Amygdala (tissue), 56 donors: ENCODE results near the gene PRKAG2.
A peak's percentile ranks its signal among the peaks of the same experiment; 100 is the strongest.

Experiments used
- DNase-seq, 56 donors: peaks; one replicate each; lab custom pipeline; 2025; lab: John Stamatoyannopoulos, UW

The PRKAG2 gene

DNA sequence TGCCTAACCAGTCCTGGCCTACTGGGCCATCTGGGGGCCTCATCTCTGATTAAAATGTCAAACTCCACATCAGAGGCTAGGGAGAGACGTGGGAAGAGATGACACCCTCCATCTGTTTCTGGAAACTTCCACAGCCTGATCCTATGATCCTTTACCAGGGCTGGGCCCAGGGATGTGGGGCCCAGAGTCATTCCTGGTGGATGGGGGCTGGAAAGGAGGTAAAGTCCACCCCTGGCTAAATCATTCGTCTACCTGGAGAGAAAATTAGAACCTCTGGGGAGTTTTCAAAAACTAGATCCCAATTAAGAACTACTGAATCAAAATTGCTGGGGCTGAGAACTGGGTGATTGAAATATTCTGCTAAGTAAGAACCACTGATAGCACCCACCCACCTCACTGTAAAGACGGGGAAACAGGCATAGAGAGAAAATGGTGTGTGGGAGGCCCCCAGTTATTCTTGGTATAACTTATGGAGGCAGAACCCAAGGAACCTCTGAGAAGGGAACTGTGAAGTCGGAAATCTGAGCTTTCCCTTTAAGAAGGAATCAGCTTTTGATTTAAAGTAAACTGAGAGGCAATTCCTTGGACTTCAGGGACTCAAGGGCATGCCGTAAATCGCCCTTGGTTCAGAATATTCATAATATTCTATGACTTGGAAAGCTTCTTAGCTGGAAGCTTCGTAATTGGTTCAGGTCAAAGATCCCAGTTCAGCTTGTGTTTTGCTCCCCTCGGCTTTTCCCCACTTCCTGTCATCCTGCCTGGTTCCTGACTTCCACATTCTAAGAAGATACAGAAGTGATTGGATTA lies 53.1 kb downstream of the PRKAG2 start:
- peak in 6 of 56 donors; percentile 15 to 51 (median 30) for DNase-seq

DNA sequence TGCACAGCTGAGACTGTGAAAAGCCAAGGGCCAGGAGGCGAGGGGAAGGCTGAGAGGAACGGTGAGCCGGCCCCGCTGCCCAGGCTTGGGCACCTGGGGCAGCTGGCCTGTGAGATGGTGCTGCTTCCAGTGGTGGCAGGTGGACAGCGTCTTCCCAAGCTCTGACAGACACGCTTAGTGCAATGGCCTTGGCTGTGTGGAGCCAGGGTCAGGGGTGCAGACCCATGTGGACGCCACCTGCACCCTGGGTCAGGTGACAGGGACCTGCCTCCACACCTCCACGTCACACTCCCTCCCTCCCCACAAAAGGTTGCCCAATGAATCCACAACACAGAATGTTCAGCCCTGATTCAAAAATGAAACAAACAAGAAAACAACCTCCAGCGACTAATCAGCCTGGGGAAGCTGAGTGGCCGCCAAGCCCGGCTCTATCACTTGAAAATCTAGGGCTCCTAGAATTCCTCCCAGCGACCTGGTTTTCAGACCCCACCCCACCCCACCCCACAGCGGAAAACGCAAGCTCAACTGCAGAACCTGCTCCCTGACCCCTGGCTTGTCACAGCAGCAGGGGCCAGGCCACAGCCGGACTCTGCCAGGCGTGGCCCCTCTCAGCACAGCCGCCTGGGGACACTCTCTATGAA lies 54.3 kb downstream of the PRKAG2 start:
- DNase-seq = no peak

DNA sequence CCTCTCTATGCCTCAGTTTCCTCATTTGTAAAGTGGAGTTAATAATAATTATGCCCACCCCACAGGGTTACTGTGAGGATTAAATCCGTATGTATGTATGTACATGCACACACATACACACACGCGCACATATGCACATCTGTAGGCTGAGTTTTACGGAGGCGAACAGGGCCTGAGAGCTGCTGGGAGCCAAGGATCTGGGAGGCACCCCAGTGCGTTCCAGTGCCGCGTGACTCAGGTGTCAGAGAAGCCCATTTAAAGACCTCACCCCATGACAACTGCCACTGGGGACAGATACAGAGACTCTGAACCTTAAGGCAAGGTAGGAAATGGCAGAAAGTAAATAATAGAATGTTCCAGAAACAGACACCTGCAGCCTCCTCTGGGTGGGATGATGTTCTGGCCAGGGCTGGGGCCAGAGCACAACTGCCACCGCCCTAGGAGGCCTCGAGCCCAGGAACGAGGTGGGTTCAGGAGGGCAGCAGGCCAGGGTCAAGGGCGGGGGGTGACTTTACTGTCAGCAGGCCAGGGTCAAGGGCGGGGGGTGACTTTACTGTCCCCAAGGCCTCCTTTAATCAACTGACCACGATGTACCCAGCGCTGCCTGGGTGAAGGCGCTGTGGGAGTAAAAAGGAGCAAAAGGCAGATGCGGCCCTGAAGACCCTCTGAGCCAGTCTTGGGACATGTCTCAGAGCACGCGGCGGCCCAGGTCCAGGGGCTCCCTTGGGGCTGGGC lies 54.9 kb downstream of the PRKAG2 start:
- DNase-seq = no peak

DNA sequence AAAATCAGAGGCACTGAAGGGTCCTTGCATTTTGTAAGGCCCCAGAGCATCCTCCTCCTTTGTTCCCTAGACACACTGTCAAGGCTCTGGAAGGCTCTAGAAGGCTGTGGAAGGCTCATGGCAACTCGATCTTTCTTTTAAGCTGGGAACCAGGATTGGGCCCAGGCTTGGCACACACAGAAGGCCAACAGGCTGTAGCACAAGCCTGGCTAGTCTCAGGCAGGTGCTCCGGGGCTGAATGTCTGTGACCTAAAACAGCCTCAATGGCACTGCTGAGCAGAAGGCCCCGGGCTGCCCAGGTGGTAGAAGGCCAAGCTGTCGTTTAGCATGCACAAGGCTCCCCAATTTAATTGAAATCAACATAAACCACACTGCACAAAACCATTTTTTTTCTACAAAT lies 55.7 kb downstream of the PRKAG2 start:
- no peak for DNase-seq

DNA sequence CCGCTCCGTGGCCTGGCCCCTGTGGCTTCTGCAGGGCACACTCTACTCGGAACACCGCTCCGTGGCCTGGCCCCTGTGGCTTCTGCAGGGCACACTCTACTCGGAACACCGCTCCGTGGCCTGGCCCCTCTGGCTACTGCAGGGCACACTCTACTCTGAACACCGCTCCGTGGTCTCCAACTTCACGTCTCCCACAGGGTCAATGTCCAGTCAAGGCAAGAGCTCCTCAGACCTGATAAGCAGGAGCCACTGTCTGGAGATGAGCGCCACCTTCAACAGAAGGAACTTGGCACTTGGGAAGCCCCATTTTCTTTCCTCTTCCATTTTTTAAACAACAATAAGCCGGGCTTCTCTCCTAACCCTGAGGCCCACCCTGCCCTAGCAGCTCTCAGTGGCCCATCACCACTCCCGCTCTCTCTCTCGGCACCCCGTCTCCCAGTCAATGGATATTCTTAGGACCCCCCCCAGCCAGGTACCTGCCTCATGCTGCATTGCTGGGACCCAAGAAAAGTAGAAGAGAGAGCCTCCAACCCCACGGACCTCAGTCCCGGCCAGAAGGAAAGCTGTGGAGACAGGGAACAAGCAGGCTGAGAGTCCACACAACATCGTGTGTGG lies 56.3 kb downstream of the PRKAG2 start:
- no peak for DNase-seq

DNA sequence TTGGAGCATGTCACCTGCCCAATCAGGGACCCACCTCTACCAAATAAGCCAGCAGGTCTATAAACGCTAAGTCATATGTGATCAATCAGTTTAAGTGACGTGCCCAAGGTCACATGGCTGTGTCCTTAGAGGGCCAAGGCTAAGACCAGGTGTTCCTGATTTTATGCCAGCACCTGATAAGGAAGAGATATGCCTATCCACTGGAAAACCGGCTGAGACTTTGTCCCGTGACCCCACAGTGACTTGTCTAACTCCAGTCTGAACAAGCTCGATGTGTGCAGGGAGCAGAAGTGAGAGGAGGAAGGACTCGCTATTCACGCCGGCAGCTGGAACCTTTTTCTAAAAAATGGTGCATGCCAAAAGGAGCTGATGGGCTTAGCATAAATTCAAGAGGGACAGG lies 57.0 kb downstream of the PRKAG2 start:
- no peak for DNase-seq

DNA sequence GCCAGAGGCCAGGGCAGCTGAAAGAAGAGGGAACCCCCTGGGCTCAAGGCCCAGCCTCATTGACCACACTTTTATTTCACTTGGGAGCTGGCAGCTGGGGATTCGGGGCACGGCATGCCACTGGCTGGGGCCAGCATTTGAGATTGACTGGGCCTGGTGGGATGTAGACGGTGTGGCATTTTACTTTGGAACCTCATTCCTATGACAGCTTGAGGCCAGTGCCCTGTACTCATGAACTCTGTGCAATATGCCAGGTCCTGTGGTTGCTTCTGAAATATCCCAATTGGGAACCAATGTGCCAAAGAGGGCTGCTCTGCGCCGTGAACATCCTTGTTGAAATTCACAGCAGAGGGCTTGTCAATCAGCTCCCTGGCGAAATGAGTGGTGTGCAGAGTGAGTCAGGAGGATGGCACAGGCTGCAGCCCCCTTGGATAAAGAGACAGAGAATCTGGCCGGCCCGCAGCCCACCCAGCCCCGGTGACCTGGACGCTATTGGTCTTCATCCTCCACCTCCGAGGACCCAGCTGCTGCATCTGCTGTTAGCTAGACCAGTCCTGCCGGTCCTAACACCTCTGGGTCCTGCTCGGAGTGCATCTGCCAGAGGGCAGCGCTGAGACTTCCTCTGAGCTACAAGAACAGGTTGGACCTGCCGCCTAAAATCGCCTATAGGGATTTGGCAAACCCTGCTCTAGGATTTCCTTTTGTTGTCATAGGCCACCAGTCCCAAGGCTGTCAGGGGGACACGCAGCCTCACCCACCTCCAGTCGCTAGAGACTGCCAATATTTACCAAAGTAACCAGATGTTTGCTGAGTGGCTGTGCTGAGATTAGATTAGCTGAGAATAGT lies 58.0 kb downstream of the PRKAG2 start:
- no peak for DNase-seq

DNA sequence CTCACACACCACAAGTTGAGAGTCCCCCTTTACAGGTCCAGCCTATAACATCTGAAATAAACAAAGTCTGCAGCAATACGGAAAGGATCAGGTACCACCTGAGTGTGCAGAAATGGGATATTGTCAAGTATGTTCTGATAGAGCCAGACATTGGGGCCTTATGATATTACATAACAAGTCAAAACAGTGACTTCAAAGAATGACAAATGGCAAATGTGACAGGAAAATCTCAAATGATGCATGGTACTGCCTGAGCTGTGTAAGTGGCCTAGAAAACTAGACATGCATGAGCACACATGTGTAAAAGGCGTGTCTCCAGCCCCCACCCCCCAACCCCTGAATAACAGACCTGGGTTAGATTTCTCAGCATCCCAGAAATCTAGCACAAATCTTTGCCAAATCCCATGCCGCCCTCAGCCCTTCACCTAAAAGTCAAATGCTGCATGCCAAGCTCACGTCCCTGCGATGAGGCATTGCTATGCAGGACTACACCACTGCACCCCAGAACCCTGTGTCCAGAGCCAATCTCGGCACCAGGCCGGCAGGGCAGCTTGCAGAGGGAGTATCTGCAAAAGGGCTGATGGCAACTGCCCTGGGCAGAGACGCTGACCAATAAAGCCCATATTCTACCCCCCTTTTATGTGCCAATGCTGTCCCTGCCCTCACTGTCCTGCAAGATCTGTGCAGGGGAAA lies 58.8 kb downstream of the PRKAG2 start:
- no peak for DNase-seq

DNA sequence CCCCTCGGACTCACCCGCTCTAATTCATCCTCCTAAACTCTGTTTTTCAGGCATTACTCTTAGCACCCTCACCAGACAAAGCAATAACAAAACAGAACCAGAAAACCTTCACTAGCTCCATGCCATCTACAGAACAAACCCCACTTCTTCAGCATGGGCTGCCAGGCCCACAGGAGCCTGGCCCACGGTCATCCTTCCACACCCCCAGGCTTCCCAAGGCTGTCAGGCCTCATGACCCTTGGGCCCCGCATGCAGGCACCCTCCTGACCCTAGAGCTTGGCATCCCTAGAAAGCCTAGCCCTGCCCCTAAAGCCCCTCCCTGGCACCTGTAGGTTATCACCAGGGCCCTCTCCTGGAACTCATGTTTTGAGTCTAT lies 59.6 kb downstream of the PRKAG2 start:
- no peak for DNase-seq

DNA sequence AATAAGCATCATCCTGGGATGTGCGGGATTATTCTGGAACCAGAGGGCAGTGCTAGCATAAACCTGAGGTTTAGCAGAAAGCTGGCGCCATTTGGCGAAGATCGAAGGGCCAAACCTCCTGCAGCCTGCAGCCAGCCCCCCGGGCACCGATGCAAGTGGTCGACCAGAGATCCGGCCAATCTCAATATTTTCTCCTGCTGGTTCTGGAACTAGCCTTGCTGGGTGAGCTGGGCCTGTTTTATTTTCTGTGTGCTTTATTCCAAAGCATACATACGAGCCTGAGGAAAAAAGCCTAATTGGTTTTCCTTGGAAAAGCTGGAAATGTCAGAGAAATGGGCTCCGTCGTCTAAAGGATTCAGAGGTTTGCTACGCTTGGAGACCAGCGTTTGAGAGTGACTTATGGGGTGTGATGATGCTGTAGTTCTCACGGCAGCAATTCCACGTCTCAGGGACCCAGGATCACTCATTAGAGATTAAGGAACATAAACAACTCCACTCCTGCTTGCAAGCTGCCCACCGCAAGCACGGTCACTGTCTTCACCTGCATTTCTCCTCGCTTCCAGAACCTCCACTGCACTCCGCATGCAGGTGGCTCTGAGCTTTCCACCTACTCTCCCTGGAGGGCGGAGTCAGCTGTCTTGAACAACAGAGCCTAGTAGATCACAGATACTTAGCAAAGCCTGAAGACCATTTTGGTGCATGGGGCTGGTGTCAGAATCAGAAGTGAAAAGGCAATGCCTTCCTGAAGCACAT lies 60.2 kb downstream of the PRKAG2 start:
- no peak for DNase-seq

DNA sequence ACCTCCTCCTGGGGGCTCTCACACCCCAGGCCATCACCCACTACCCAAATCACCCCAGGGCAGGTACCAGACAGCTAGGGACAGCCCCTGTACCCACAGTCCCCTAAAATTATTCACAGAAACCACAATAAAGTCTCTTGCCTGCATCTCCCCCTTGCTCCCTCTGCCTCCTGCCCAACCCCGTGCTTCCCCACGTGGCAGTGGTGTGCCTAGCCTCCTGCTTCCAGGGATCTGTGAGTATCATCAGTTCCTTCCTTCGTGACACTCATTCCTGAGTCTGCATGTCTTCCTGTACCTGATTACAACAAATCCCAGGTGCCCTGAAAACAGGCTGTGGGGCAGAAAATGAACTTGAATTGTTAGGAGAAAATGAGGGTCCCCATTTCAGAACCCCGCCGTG lies 61.5 kb downstream of the PRKAG2 start:
- DNase-seq = no peak

DNA sequence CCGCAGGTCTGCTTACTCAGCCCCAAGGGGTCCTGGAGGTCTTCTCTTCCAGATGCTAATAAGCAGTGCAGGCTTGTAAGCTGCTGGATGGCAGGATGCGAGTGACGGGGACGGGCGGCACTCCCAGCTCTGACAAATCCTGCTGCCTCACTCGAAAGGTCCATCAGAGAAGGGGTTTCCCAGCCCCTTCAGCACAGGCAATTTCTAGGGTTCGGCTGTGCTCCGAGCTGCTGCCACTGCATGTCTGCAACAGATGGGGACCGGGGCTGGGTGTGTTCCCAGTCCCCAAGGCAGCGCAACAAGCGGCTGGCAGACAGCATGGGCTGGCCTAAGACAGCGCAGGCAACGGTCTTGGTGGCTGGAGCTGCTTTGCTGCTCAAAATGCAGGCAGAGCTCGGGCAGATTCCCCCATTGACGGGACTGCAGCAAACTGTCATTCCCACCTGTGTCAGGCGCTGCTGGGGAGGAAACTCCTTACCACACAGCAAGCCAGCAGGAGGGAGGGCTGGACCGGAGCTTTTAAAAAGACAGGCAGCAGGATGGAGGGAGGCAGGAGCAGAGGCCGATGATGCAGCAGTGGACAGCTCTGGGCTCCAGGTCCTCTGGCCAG lies 62.4 kb downstream of the PRKAG2 start:
- DNase-seq = peak in 19 of 56 donors; percentile 6 to 67 (median 33)

DNA sequence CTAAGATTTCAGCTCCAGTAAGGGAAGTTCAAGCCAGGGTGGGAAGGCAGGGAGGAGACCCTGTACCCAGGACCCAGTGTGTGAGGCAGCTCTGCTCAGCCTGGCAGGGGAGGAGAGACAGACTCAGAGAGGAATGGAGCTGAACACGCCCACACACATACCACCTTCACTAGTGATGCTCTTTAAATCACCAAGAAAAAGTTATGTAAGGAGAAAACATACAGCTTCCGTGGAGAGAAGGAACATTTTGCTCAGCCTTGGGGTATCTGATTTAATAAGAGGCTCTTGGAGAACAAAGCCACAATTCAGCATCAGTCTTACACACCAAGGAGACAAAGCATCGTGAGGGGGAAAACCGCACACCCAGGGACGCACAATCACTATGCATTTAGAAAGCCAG lies 62.9 kb downstream of the PRKAG2 start:
- DNase-seq = peak in 5 of 56 donors; percentile 15 to 55 (median 40)

DNA sequence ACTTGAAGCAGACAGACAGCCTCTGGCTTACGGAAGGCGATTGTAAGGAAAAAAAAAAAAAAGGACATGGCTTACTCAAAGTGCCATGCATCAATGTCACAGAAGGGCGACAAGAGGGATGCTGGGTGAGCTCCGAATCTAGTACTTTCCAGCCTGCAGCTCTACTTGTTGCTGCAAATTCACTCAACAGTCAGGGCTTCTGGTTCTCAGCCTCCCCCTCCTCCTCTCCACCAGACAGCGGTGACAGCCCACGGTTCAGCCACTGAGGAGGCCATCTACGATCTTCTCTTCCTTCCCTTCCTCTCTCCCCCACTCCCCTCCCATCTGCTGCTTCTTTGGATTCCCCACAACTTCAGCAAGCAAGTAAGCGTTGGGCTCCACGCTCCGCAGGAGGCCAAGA lies 63.5 kb downstream of the PRKAG2 start:
- peak in 3 of 56 donors; percentile 5 to 21 (median 16) for DNase-seq

DNA sequence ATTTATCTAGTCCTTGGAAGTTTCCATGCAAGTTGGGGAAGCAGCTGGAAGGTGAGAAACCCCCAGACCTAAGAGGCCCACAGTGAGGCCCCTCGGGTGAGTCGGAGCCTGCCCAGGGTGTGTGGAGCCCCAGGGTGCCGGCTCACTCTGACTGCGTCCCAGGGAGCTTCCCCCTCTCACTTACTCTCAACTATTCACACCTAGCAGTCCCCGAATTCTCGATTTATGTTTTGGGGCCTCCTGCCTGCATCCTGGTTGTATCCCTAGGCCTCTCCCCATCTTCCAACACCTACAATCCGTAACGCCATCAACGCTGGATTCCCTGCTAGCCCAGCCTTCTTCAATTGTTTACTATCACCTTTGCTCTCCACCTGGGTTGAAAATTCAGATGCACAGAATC lies 63.9 kb downstream of the PRKAG2 start:
- DNase-seq = no peak

DNA sequence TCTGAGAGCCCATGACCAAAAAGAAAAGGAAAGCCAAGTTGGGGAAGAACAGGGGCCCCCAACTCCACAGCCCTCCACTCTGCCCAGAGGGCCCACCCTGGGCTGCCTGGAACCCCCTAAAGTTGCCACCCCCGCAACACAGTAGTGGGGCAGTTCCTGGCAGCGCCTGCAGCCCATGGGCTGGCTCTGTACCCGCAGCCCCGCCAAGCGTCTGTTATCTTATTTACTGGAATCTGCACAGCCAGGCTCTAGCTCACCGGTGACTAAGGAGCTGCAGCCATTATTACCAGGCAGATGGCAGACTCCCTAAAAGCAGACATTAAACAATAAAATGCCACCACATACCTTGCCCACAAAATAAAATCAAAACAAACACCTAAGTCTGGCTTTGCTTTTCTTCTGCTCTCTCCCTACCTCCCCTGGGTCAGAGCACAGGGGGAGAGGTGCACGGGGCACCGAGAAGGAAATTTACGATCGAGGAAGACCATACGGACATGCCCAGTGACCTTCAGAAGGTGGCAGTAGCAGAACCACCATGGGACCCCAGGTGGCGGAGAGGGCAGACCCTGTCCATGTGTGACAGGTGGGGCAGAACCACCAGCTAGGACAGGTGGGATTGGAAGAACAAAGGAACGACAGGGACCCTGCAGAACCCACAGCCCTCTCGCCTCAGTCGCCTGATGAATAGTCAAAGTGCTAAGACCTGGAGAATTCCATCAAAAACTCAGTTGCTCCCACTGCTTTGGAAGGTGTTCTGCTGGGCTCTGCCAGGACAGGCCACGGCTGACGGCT lies 66.3 kb downstream of the PRKAG2 start:
- peak in 2 of 56 donors; percentile 6 to 29 for DNase-seq

DNA sequence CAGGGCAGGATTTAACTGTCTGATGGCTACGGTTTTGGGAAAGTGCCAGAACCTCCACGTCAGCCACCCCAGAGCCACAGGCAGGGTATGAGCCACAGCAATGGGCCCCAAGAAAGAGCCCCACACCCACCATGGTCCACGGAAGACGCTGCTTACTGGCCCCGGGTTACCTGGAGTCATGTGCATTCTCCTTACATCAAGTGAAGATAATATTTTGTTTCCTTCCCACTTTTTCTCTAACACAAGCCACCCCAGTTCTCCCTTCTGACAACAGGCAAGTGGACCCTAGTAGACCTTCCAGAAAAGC lies 67.1 kb downstream of the PRKAG2 start:
- DNase-seq = no peak
